AG09319 (cell line): Measurements from ENCODE around the gene LRRC4C.

Experiments used
- DNase-seq: peaks from one replicate; pipeline ENCODE4 v3.0.0-alpha.2; 2010; ENCODE audit warnings: low read depth; ENCODE audit errors: extremely low read depth
- CTCF ChIP-seq: IDR thresholded peaks from 2 replicates; pipeline ENCODE4 v1.5.1; 2011; ENCODE audit warnings: low read depth, mild to moderate bottlenecking, inconsistent platforms, low read length, moderate library complexity

The LRRC4C gene

GRCh38 chr11:41383768-41384167 is 75.7 kb downstream of the LRRC4C start:
- TF ChIP-seq CTCF, result no peak
- no peak for DNase-seq

GRCh38 chr11:41382927-41383326 is 76.5 kb downstream of the LRRC4C start:
- no peak for DNase-seq
- TF ChIP-seq CTCF, result no peak

GRCh38 chr11:41379084-41379483 is 80.4 kb downstream of the LRRC4C start:
- TF ChIP-seq CTCF, result no peak
- DNase-seq, result no peak

GRCh38 chr11:41377709-41378394 is 81.6 kb downstream of the LRRC4C start:
- DNase-seq, result no peak
- no peak for TF ChIP-seq CTCF

- TF ChIP-seq CTCF, result no peak
- no peak for DNase-seq
Observed at GRCh38 chr11:41351825-41352224, 107.6 kb downstream of the LRRC4C start.

- no peak for TF ChIP-seq CTCF
Observed at GRCh38 chr11:41346042-41346441, 113.4 kb downstream of the LRRC4C start.

GRCh38 chr11:41334007-41334933 is 125.2 kb downstream of the LRRC4C start:
- DNase-seq, result no peak
- TF ChIP-seq CTCF, result no peak

More at GRCh38 chr11:41346042-41346441, 113.4 kb downstream of the LRRC4C start:
- no peak for DNase-seq
